HEK293T (cell line): ENCODE data around the gene TBC1D22A.

Source experiments
- CTCF ChIA-PET: fragments of 350-600 bp; formaldehyde crosslinking; extraction: SDS; loops from one replicate; lab custom pipeline; 2021; ENCODE audit warnings: antibody characterized with exemption, inconsistent platforms; lab: Yijun Ruan, JAX
- POLR2A ChIA-PET: fragments of 350-600 bp; formaldehyde crosslinking; extraction: SDS; loops from one replicate; lab custom pipeline; 2020; ENCODE audit warnings: antibody characterized with exemption, inconsistent platforms; lab: Yijun Ruan, JAX
- DNase-seq: peaks from one replicate; pipeline ENCODE4 v3.0.0; 2012; ENCODE audit warnings: mixed read lengths; ENCODE audit errors: extremely low spot score
- ARNT ChIP-seq: fragments of 450-650 bp; IDR thresholded peaks from 2 replicates; pipeline ENCODE4 v1.6.1; 2017; ENCODE audit warnings: mild to moderate bottlenecking
- BHLHE40 ChIP-seq: fragments of 450-650 bp; IDR thresholded peaks from 2 replicates; pipeline ENCODE4 v1.6.1; 2016; ENCODE audit warnings: mild to moderate bottlenecking, moderate library complexity, borderline replicate concordance
- CTBP1 ChIP-seq: fragments of 450-650 bp; IDR thresholded peaks from 2 replicates; pipeline ENCODE4 v1.6.1; 2016; ENCODE audit warnings: borderline replicate concordance
- ELF4 ChIP-seq: fragments of 450-650 bp; IDR thresholded peaks from 2 replicates; pipeline ENCODE4 v1.6.1; 2017; ENCODE audit warnings: antibody characterized with exemption
- FOXA1 ChIP-seq: fragments of 450-650 bp; IDR thresholded peaks from 2 replicates; pipeline ENCODE4 v1.6.1; 2016; ENCODE audit warnings: mild to moderate bottlenecking
- FOXK2 ChIP-seq: fragments of 450-650 bp; IDR thresholded peaks from 2 replicates; pipeline ENCODE4 v1.6.1; 2016; ENCODE audit warnings: mild to moderate bottlenecking
- FOXM1 ChIP-seq: fragments of 450-650 bp; IDR thresholded peaks from 2 replicates; pipeline ENCODE4 v1.6.1; 2017; ENCODE audit warnings: mild to moderate bottlenecking, borderline replicate concordance
- HDGF ChIP-seq: fragments of 450-650 bp; IDR thresholded peaks from 2 replicates; pipeline ENCODE4 v1.6.1; 2017; ENCODE audit warnings: antibody characterized with exemption, borderline replicate concordance
- L3MBTL2 ChIP-seq: fragments of 450-650 bp; conservative IDR thresholded peaks from 2 replicates; pipeline ENCODE4 v1.6.1; 2016; ENCODE audit warnings: mild to moderate bottlenecking
- LEF1 ChIP-seq: fragments of 450-650 bp; IDR thresholded peaks from 2 replicates; pipeline ENCODE4 v1.6.1; 2017; ENCODE audit warnings: mild to moderate bottlenecking, borderline replicate concordance
- NFRKB ChIP-seq: fragments of 450-650 bp; IDR thresholded peaks from 2 replicates; pipeline ENCODE4 v1.6.1; 2016; ENCODE audit warnings: mild to moderate bottlenecking, moderate library complexity
- PKNOX1 ChIP-seq: fragments of 450-650 bp; IDR thresholded peaks from 2 replicates; pipeline ENCODE4 v1.6.1; 2016
- SP1 ChIP-seq: fragments of 450-650 bp; IDR thresholded peaks from 2 replicates; pipeline ENCODE4 v1.6.1; 2017
- SUZ12 ChIP-seq: fragments of 450-650 bp; IDR thresholded peaks from 2 replicates; pipeline ENCODE4 v1.6.1; 2016; ENCODE audit warnings: mild to moderate bottlenecking
- TARDBP ChIP-seq: fragments of 450-650 bp; IDR thresholded peaks from 2 replicates; pipeline ENCODE4 v1.6.1; 2016
- ZNF384 ChIP-seq: fragments of 450-650 bp; IDR thresholded peaks from 2 replicates; pipeline ENCODE4 v1.6.1; 2016

The TBC1D22A gene

GRCh38 chr22:47205554-47205953, 443.1 kb downstream of the TBC1D22A start:
- TF ChIP-seq ZNF384 (no peak), ARNT (no peak), L3MBTL2 (no peak), SUZ12 (no peak), ELF4 (no peak), FOXM1 (no peak), NFRKB (no peak), SP1 (no peak), FOXK2 (no peak), CTBP1 (no peak), LEF1 (no peak), TARDBP (no peak), FOXA1 (no peak), HDGF (no peak), PKNOX1 (no peak), BHLHE40 (no peak)
- ChIA-PET CTCF (no interaction called here), POLR2A (no interaction called here)
- DNase-seq, result no peak

GRCh38 chr22:47206164-47206563, 443.7 kb downstream of the TBC1D22A start:
- ChIA-PET POLR2A (no interaction called here), CTCF (no interaction called here)
- TF ChIP-seq ELF4 (no peak), FOXM1 (no peak), TARDBP (no peak), ZNF384 (no peak), CTBP1 (no peak), NFRKB (no peak), ARNT (no peak)
- no peak for DNase-seq

- ChIA-PET POLR2A (no interaction called here), CTCF (no interaction called here)
- DNase-seq, result no peak
Observed at GRCh38 chr22:47206666-47207218, 444.3 kb downstream of the TBC1D22A start.

GRCh38 chr22:47207387-47207786, 444.9 kb downstream of the TBC1D22A start:
- ChIA-PET POLR2A (no interaction called here), CTCF (no interaction called here)
- DNase-seq, result no peak
- TF ChIP-seq ZNF384 (no peak), BHLHE40 (no peak), NFRKB (no peak), SUZ12 (no peak), ARNT (no peak)

More at GRCh38 chr22:47206666-47207218, 444.3 kb downstream of the TBC1D22A start:
- TF ChIP-seq LEF1 (no peak), NFRKB (no peak), BHLHE40 (no peak), FOXM1 (no peak)

GRCh38 chr22:47207846-47208554, 445.6 kb downstream of the TBC1D22A start:
- POLR2A ChIA-PET, result no interaction called here
- DNase-seq, result no peak
- CTCF ChIA-PET, result no interaction called here
- TF ChIP-seq L3MBTL2, result no peak
- no peak for TF ChIP-seq ZNF384
- no peak for TF ChIP-seq FOXM1
- no peak for TF ChIP-seq CTBP1
- TF ChIP-seq LEF1, result no peak
- TF ChIP-seq ARNT, result no peak
- TF ChIP-seq PKNOX1, result no peak
- TF ChIP-seq TARDBP, result no peak
- no peak for TF ChIP-seq NFRKB
- TF ChIP-seq BHLHE40, result no peak
- no peak for TF ChIP-seq HDGF
- no peak for TF ChIP-seq SP1
- no peak for TF ChIP-seq FOXA1
- TF ChIP-seq FOXK2, result no peak
- no peak for TF ChIP-seq SUZ12
- no peak for TF ChIP-seq ELF4

GRCh38 chr22:47208630-47209029, 446.2 kb downstream of the TBC1D22A start:
- TF ChIP-seq BHLHE40 (no peak), ARNT (no peak), SUZ12 (no peak), ZNF384 (no peak), LEF1 (no peak), FOXK2 (no peak), FOXM1 (no peak), HDGF (no peak), FOXA1 (no peak), SP1 (no peak), ELF4 (no peak), NFRKB (no peak), PKNOX1 (no peak)
- ChIA-PET POLR2A (no interaction called here), CTCF (no interaction called here)
- DNase-seq, result no peak
